Measurements from ENCODE around the gene PIN1.
"Not testable (repeated sequence)": the region's sequence is repeated elsewhere in the genome, so short reads cannot be mapped to it uniquely, and the experiment has no call there.

Gene PIN1

DNA sequence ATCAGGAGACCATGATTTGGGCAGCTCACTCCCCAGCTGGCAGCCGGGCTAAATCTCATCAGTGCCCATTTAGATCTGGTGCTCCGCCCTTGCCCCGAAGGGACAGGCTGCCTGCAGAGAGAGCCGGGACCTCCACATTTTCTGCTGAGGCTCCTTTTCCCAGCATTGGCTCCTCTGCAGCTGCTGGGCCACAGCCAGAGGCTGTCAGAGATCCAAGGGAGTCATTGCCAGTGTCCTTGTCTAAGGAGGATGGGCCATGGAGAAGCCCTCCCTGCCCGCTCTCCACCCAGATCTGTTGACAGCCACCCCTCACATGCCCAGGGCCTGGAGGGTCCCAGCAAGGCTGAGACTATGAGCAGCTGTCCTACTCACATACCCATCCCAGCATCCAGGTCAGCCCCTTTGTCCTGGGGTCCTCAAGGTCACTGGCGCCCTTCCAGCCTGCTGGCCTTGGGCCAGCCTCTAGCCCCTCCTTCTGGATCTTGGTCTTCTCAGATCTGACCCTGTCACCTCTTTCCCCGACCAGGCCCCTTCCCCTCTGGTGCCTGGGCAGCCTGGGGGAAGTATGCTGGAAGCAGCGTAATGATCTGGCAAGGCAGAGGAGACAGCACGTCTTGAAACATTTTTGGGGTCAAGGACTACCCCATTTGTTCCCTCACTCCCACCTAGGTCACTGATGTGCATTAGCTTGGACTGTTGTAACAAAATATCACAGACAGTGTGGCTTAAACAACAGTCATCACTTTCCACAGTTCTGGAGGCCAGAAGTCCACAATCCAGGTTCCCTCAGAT lies 7.9 kb downstream of the PIN1 start:
- TF ChIP-seq CTCF (IDR thresholded peaks at IDR 0.05) (no peak), ZFX (IDR thresholded peaks at IDR 0.05; ENCODE audit: borderline replicate concordance) (no peak)
- H3K27ac ChIP-seq, result no peak overlapping the region

DNA sequence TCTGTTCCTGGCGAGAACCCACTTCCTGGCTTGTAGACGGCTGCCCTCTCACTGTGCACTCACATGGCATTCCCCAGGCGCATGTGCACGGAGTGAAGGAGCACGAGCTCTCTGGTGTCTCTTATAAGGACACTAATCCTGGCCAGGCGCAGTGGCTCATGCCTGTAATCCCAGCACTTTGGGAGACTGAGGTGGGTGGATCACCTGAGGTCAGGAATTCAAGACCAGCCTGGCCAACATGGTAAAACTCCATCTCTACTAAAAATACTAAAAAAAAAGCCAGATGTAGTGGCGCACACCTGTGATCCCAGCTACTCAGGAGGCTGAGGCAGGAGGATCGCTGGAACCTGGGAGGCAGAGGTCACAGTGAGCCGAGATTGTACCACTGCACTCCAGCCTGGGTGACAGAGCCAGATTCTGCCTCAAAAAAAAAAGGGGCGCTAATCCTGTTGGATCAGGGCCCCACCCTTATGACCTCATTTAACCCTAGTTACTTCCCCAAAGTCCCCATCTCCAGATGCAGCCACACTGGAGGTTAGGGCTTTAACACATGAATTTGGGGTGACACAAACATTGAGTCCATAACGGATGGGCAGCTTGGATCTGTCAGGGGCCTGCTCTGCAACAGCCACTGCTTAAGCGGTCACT lies 8.6 kb downstream of the PIN1 start:
- H3K27ac ChIP-seq, result not testable (repeated sequence)

GRCh38 chr19:9847087-9847671 lies 12.1 kb downstream of the PIN1 start:
- TF ChIP-seq CTCF (IDR thresholded peaks at IDR 0.05) (peak; percentile 49), ZFX (IDR thresholded peaks at IDR 0.05; ENCODE audit: borderline replicate concordance) (no peak)
- no peak overlapping the region for H3K27ac ChIP-seq

GRCh38 chr19:9848060-9848459 lies 12.9 kb downstream of the PIN1 start:
- no peak overlapping the region for H3K27ac ChIP-seq
- no peak for TF ChIP-seq ZFX (IDR thresholded peaks at IDR 0.05; ENCODE audit: borderline replicate concordance)
- TF ChIP-seq CTCF (IDR thresholded peaks at IDR 0.05), result peak; percentile 72

DNA sequence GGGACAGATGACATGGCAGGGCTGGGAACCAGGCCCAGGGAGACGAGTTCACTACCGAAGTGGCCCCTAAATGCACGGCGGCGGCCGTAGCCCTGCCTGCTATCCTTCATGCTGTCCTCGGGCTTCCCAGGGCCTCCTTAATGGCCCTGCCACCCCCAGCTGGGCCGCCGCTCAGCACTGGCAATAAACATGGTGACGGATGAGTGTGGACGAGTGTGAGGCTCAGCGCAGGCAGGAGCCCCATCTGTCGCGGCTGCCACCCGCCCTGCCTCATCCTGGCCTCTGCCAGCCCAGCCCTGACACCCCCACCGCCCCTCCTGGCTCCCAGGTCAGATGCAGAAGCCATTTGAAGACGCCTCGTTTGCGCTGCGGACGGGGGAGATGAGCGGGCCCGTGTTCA lies 13.6 kb downstream of the PIN1 start:
- TF ChIP-seq ZFX (IDR thresholded peaks at IDR 0.05; ENCODE audit: borderline replicate concordance) (no peak), CTCF (IDR thresholded peaks at IDR 0.05) (no peak)
- H3K27ac ChIP-seq, result no peak overlapping the region

DNA sequence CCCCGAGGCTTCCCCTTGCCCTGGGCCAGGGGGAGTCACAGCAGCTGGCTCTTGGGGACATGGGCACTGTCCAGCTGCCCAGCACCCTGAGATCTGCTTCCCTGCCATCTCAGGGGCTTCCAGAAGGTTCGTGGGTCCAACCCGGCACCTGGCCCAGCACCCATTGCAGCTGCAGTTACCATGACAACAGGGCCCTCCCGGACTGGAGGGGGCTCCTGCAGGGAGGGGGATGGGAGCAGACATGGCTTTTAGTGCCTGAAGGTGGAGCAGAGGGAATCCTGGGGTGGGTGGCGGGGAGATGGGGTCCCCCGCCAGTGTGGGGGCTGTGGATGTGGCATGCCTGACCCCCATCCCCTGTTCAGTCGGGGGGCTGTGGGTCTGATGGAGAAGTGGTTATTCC lies 14.7 kb downstream of the PIN1 start:
- no peak overlapping the region for H3K27ac ChIP-seq
- TF ChIP-seq ZFX (IDR thresholded peaks at IDR 0.05; ENCODE audit: borderline replicate concordance) (no peak), CTCF (IDR thresholded peaks at IDR 0.05) (no peak)

- no peak overlapping the region for H3K27ac ChIP-seq
- no peak for TF ChIP-seq ZFX (IDR thresholded peaks at IDR 0.05; ENCODE audit: borderline replicate concordance)
- TF ChIP-seq CTCF (IDR thresholded peaks at IDR 0.05), result no peak
Measured at GRCh38 chr19:9850235-9850959, 15.3 kb downstream of the PIN1 start.

All from 22Rv1 (cell line).